HepG2 (cell line): ENCODE results near the gene KISS1R. TPM values are rescaled to one million over a fixed set of nuclear protein-coding genes. Genes with fewer than 3 reads are reported as not detected.

Experiments used
- FOXK1 ChIP-seq: sonication (generic); formaldehyde crosslinking; IDR thresholded peaks from 2 replicates; pipeline ENCODE4 v1.4.0; 2020; ENCODE audit warnings: low read depth, missing genetic modification reagents, borderline replicate concordance
- HNF4G ChIP-seq, 2 experiments: sonication (generic) in 1 of 2; formaldehyde crosslinking in 1 of 2; IDR thresholded peaks; 2 replicates each; pipeline versions ENCODE4 v1.4.0 to v1.6.1; 2011 to 2020; ENCODE audit warnings: borderline replicate concordance in 2 of 2, low read depth in 2 of 2, mild to moderate bottlenecking in 2 of 2, low read length in 1 of 2, missing genetic modification reagents in 1 of 2, moderate library complexity in 1 of 2
- HOXD1 ChIP-seq: sonication (generic); formaldehyde crosslinking; IDR thresholded peaks from 2 replicates; pipeline ENCODE4 v1.5.0; 2020; ENCODE audit warnings: missing genetic modification reagents
- ISX ChIP-seq: sonication (generic); formaldehyde crosslinking; conservative IDR thresholded peaks from 2 replicates; pipeline ENCODE4 v1.5.0; 2020; ENCODE audit warnings: missing genetic modification reagents
- MAZ ChIP-seq, 2 experiments: sonication (generic) in 1 of 2; formaldehyde crosslinking in 1 of 2; IDR thresholded peaks; 2 replicates each; pipeline versions ENCODE4 v1.5.0 to v1.6.1; 2012 to 2020; ENCODE audit warnings: low read depth in 2 of 2, mild to moderate bottlenecking in 2 of 2, borderline replicate concordance in 1 of 2, improper control_type of control experiment in 1 of 2, low read length in 1 of 2, missing genetic modification reagents in 1 of 2, moderate library complexity in 1 of 2
- NCOR1 ChIP-seq: fragments of 200-600 bp; sonication (generic); IDR thresholded peaks from 2 replicates; pipeline ENCODE4 v1.7.0; 2017; ENCODE audit warnings: antibody characterized with exemption, low read length, borderline replicate concordance
- NR2F6 ChIP-seq, 2 experiments: IDR thresholded peaks; 2 replicates each; pipeline ENCODE4 v1.6.1; 2016; ENCODE audit warnings: antibody characterized with exemption in 1 of 2, mild to moderate bottlenecking in 1 of 2
- SP4 ChIP-seq: sonication (generic); formaldehyde crosslinking; IDR thresholded peaks from 2 replicates; pipeline ENCODE4 v1.8.1; 2023; ENCODE audit warnings: mild to moderate bottlenecking, missing genetic modification reagents
- TCF12 ChIP-seq, 2 experiments: fragments of 450-650 bp in 1 of 2; sonication (generic) in 1 of 2; formaldehyde crosslinking in 1 of 2; IDR thresholded peaks; 2 replicates each; pipeline versions ENCODE4 v1.6.1 to v1.8.0; 2017 to 2022; ENCODE audit warnings: antibody characterized with exemption in 1 of 2, mild to moderate bottlenecking in 1 of 2, missing genetic modification reagents in 1 of 2, moderate library complexity in 1 of 2
- ZBTB7B ChIP-seq: sonication (generic); formaldehyde crosslinking; IDR thresholded peaks from 2 replicates; pipeline ENCODE4 v1.4.0; 2020; ENCODE audit warnings: missing genetic modification reagents
- polyA plus RNA-seq, 8 experiments: library from polyadenylated mRNA; depleted of rRNA in 3 of 8; stranded (reverse) in 7 of 8; unstranded in 1 of 8; fragments of >200 nt; fragmentation: Illumina TruSeq in 4 of 8; extraction: Trizol in 4 of 8; gene quantifications; 2 replicates each; pipeline versions ENCODE4 v1.2.1 to v1.2.3, GENCODE V29; 2011 to 2016; ENCODE audit warnings: low read depth in 4 of 8, missing spikeins in 1 of 8, mixed read lengths in 1 of 8; ENCODE audit not compliant: insufficient read depth in 1 of 8
- total RNA-seq, 5 experiments: library from RNA; depleted of rRNA; stranded (reverse); fragments of >200 nt; fragmentation: Illumina TruSeq; extraction: Trizol; gene quantifications; 2 replicates each; pipeline ENCODE4 v1.2.3, GENCODE V29; 2016; ENCODE audit warnings: low read depth in 1 of 5
- TF ChIP-seq, protein P1 (sequence below): sonication (generic); formaldehyde crosslinking; IDR thresholded peaks from 2 replicates; pipeline ENCODE4 v1.4.0; 2020; ENCODE audit warnings: low read depth, missing genetic modification reagents
- TF ChIP-seq, protein P2 (sequence below): sonication (generic); formaldehyde crosslinking; IDR thresholded peaks from 2 replicates; pipeline ENCODE4 v1.8.1; 2023; ENCODE audit warnings: mild to moderate bottlenecking, inconsistent platforms, moderate library complexity, missing genetic modification reagents, borderline replicate concordance
- TF ChIP-seq, protein P3 (sequence below): conservative IDR thresholded peaks from 2 replicates; pipeline ENCODE4 v1.6.1; 2018; ENCODE audit warnings: missing genetic modification reagents
- TF ChIP-seq, protein P4 (sequence below): sonication (generic); formaldehyde crosslinking; IDR thresholded peaks from 2 replicates; pipeline ENCODE4 v1.5.0; 2020; ENCODE audit warnings: mild to moderate bottlenecking, missing genetic modification reagents, borderline replicate concordance
- TF ChIP-seq, protein P5 (sequence below): IDR thresholded peaks from 2 replicates; pipeline ENCODE4 v1.6.1; 2012; ENCODE audit warnings: inconsistent platforms

The KISS1R gene
- total and polyA plus RNA-seq, 2 of the 13 experiments (the other 11 are each of a cell fraction or from before 2014, with no cell fraction given) = 1.1 to 10.2 TPM

DNA sequence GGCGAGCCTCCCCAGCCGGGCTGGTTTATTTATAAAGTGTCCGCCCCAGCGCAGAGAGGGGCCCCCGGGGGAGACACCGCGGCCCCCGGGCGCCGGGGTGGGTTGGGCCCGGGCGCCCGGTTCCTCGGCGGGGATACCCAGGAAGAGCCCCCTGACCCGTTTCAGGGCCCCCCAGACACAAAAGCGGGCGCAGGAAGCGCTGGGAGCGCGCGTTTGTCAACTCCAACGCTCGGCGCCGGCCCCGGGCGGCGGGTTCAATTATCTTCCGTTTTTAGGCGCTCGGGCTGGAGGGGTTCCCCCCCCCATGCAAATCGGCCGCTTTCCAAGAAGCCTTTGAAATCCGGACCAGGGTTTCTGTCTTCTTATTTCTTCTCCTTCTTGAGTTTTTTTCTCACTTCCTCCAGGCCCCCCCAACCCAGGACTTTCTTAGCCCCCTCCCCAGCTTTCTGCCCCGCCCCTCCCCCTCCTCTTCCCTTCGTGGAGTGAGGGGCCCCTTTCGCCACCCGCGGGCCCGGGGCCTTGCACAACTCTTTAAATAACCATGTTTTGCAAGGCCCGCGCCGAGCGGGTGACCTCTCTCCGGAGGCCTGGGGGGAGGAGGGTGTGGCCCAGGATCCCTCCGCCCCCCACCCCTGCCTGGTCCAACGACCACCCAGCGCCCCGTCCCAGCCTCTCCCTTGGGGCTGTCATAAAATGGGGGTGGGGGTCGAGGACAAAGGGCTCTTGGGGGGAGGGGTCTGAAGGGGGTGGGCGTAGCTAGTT lies 9.6 kb downstream of the KISS1R start (continued):
- TF ChIP-seq TCF12 (IDR thresholded peaks at IDR 0.05) = no peak
- no peak for TF ChIP-seq TCF12 (CRISPR knock-in tag; IDR thresholded peaks at IDR 0.05)
- TF ChIP-seq FOXK1 (CRISPR knock-in tag) = peak; percentile 39; the same call in 1 of the 2 replicates
- TF ChIP-seq, protein P1, sequence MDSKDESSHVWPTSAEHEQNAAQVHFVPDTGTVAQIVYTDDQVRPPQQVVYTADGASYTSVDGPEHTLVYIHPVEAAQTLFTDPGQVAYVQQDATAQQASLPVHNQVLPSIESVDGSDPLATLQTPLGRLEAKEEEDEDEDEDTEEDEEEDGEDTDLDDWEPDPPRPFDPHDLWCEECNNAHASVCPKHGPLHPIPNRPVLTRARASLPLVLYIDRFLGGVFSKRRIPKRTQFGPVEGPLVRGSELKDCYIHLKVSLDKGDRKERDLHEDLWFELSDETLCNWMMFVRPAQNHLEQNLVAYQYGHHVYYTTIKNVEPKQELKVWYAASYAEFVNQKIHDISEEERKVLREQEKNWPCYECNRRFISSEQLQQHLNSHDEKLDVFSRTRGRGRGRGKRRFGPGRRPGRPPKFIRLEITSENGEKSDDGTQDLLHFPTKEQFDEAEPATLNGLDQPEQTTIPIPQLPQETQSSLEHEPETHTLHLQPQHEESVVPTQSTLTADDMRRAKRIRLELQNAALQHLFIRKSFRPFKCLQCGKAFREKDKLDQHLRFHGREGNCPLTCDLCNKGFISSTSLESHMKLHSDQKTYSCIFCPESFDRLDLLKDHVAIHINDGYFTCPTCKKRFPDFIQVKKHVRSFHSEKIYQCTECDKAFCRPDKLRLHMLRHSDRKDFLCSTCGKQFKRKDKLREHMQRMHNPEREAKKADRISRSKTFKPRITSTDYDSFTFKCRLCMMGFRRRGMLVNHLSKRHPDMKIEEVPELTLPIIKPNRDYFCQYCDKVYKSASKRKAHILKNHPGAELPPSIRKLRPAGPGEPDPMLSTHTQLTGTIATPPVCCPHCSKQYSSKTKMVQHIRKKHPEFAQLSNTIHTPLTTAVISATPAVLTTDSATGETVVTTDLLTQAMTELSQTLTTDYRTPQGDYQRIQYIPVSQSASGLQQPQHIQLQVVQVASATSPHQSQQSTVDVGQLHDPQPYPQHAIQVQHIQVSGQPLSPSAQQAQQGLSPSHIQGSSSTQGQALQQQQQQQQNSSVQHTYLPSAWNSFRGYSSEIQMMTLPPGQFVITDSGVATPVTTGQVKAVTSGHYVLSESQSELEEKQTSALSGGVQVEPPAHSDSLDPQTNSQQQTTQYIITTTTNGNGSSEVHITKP = peak; percentile 16; the same call in 1 of the 2 replicates
- peak; percentile 69 for TF ChIP-seq NR2F6 (IDR thresholded peaks at IDR 0.05)
- TF ChIP-seq NR2F6 (CRISPR knock-in tag; IDR thresholded peaks at IDR 0.05) = peak; percentile 65
- TF ChIP-seq, protein P2, sequence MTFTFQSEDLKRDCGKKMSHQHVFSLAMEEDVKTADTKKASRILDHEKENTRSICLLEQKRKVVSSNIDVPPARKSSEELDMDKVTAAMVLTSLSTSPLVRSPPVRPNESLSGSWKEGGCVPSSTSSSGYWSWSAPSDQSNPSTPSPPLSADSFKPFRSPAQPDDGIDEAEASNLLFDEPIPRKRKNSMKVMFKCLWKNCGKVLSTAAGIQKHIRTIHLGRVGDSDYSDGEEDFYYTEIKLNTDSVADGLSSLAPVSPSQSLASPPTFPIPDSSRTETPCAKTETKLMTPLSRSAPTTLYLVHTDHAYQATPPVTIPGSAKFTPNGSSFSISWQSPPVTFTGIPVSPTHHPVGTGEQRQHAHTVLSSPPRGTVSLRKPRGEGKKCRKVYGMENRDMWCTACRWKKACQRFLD (CRISPR knock-in tag) = no peak
- TF ChIP-seq, protein P3, sequence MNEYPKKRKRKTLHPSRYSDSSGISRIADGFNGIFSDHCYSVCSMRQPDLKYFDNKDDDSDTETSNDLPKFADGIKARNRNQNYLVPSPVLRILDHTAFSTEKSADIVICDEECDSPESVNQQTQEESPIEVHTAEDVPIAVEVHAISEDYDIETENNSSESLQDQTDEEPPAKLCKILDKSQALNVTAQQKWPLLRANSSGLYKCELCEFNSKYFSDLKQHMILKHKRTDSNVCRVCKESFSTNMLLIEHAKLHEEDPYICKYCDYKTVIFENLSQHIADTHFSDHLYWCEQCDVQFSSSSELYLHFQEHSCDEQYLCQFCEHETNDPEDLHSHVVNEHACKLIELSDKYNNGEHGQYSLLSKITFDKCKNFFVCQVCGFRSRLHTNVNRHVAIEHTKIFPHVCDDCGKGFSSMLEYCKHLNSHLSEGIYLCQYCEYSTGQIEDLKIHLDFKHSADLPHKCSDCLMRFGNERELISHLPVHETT (CRISPR knock-in tag) = no peak
- peak; percentile 55 for TF ChIP-seq NCOR1
- TF ChIP-seq SP4 = 0 out of 2 replicates have a peak, but pooled peaks have one; percentile 49
- TF ChIP-seq ZBTB7B = peak; percentile 75; the same call in 1 of the 2 replicates
- no peak for TF ChIP-seq ISX (CRISPR knock-in tag)
- TF ChIP-seq MAZ (IDR thresholded peaks at IDR 0.05; ENCODE audit: borderline replicate concordance, low read depth, low read length) = peak; percentile 21; the same call in 1 of the 2 replicates
- TF ChIP-seq MAZ (CRISPR knock-in tag; IDR thresholded peaks at IDR 0.05; ENCODE audit: low read depth) = peak; percentile 71
- TF ChIP-seq, protein P4, sequence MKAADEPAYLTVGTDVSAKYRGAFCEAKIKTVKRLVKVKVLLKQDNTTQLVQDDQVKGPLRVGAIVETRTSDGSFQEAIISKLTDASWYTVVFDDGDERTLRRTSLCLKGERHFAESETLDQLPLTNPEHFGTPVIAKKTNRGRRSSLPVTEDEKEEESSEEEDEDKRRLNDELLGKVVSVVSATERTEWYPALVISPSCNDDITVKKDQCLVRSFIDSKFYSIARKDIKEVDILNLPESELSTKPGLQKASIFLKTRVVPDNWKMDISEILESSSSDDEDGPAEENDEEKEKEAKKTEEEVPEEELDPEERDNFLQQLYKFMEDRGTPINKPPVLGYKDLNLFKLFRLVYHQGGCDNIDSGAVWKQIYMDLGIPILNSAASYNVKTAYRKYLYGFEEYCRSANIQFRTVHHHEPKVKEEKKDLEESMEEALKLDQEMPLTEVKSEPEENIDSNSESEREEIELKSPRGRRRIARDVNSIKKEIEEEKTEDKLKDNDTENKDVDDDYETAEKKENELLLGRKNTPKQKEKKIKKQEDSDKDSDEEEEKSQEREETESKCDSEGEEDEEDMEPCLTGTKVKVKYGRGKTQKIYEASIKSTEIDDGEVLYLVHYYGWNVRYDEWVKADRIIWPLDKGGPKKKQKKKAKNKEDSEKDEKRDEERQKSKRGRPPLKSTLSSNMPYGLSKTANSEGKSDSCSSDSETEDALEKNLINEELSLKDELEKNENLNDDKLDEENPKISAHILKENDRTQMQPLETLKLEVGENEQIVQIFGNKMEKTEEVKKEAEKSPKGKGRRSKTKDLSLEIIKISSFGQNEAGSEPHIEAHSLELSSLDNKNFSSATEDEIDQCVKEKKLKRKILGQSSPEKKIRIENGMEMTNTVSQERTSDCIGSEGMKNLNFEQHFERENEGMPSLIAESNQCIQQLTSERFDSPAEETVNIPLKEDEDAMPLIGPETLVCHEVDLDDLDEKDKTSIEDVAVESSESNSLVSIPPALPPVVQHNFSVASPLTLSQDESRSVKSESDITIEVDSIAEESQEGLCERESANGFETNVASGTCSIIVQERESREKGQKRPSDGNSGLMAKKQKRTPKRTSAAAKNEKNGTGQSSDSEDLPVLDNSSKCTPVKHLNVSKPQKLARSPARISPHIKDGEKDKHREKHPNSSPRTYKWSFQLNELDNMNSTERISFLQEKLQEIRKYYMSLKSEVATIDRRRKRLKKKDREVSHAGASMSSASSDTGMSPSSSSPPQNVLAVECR (CRISPR knock-in tag) = peak; percentile 56; the same call in 1 of the 2 replicates
- TF ChIP-seq HNF4G (IDR thresholded peaks at IDR 0.05; ENCODE audit: borderline replicate concordance, low read depth, low read length) = 0 out of 2 replicates have a peak, but pooled peaks have one; percentile 32
- no peak for TF ChIP-seq HNF4G (CRISPR knock-in tag; IDR thresholded peaks at IDR 0.05; ENCODE audit: borderline replicate concordance, low read depth)
- TF ChIP-seq HOXD1 = no peak
- TF ChIP-seq, protein P5, sequence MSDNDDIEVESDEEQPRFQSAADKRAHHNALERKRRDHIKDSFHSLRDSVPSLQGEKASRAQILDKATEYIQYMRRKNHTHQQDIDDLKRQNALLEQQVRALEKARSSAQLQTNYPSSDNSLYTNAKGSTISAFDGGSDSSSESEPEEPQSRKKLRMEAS = 0 out of 2 replicates have a peak, but pooled peaks have one; percentile 30
